Endothelial cell of umbilical vein (primary cell): ENCODE data around the gene TCERG1L. TPM values are rescaled to one million over a fixed set of nuclear protein-coding genes. Genes with fewer than 3 reads are reported as not detected.

Experiments
- BruUV-seq: library from RNA; stranded (reverse); fragments of 400-500 nt; replicated peaks from 2 replicates; lab custom pipeline; 2021; lab: Mats Ljungman, UMichigan
- CTCF ChIA-PET: fragments of 300-600, 350-600 bp; sonication (Branson Sonifier 250); formaldehyde crosslinking; loops from one replicate; lab custom pipeline; 2021; ENCODE audit warnings: antibody characterized with exemption, inconsistent platforms; lab: Charles Lee
- POLR2A ChIA-PET: fragments of 300-600, 350-600 bp; sonication (Branson Sonifier 250); formaldehyde crosslinking; loops from one replicate; lab custom pipeline; 2021; ENCODE audit warnings: antibody characterized with exemption, inconsistent platforms; lab: Charles Lee
- DNase-seq: peaks from one replicate; pipeline ENCODE4 v3.0.0-alpha.2; 2011; ENCODE audit warnings: low read depth, low spot score
- FAIRE-seq: peaks from 2 replicates; lab custom pipeline; 2011; peaks lifted over from hg19 to GRCh38; lab: Jason Lieb, UNC
- H2AFZ ChIP-seq: 2 replicates; pipeline ENCODE4 v1.6.0; 2012; ENCODE audit warnings: low read depth, low read length, control low read depth, inconsistent platforms
- H3K27ac ChIP-seq: 2 replicates; pipeline ENCODE4 v1.5.1; 2011; ENCODE audit warnings: low read depth, mild to moderate bottlenecking, control low read depth, low read length, moderate library complexity; ENCODE audit not compliant: insufficient read depth
- H3K27me3 ChIP-seq, 2 experiments: 2 replicates each; pipeline versions ENCODE4 v1.6.0 to v1.6.1; 2011; ENCODE audit warnings: low read length in 2 of 2, mixed read lengths in 1 of 2; ENCODE audit not compliant: control insufficient read depth in 2 of 2, insufficient read depth in 2 of 2
- H3K36me3 ChIP-seq, 2 experiments: 2 replicates in 1 of 2; 3 replicates in 1 of 2; pipeline ENCODE4 v1.5.1; 2011; ENCODE audit warnings: low read length in 2 of 2, mild to moderate bottlenecking in 1 of 2, moderate library complexity in 1 of 2; ENCODE audit not compliant: control insufficient read depth in 2 of 2, insufficient read depth in 2 of 2; ENCODE audit errors: extremely low read depth in 1 of 2
- H3K4me1 ChIP-seq: 3 replicates; pipeline ENCODE4 v1.5.1; 2011; ENCODE audit warnings: mild to moderate bottlenecking, low read length; ENCODE audit not compliant: control insufficient read depth, insufficient read depth; ENCODE audit errors: extremely low read depth
- H3K4me2 ChIP-seq: 2 replicates; pipeline ENCODE4 v1.6.1; 2011; ENCODE audit warnings: low read length, control low read depth, mixed read lengths; ENCODE audit not compliant: insufficient read depth
- H3K4me3 ChIP-seq, 3 experiments: fragments of 200-600 bp in 1 of 3; sonication (generic), shearing (Covaris generic) in 1 of 3; replicated peaks in 1 of 3; 2 replicates each; pipeline ENCODE4 v1.5.1; 2011 to 2016; ENCODE audit warnings: control low read depth in 3 of 3, low read length in 3 of 3, mild to moderate bottlenecking in 2 of 3, inconsistent platforms in 1 of 3, low read depth in 1 of 3, moderate library complexity in 1 of 3; ENCODE audit not compliant: insufficient read depth in 1 of 3
- H3K79me2 ChIP-seq: 2 replicates; pipeline ENCODE4 v1.6.0; 2012; ENCODE audit warnings: low read length, inconsistent platforms; ENCODE audit not compliant: control insufficient read depth, insufficient read depth
- H3K9ac ChIP-seq: replicated peaks from 2 replicates; pipeline ENCODE3; 2011; ENCODE audit warnings: low read length, control low read depth; ENCODE audit not compliant: insufficient read depth; ENCODE audit errors: extremely low read depth
- H3K9me1 ChIP-seq: replicated peaks from 3 replicates; pipeline ENCODE4 v1.6.0; 2011; ENCODE audit warnings: mild to moderate bottlenecking, low read length; ENCODE audit not compliant: control insufficient read depth, insufficient read depth; ENCODE audit errors: extremely low read depth
- H3K9me3 ChIP-seq: replicated peaks from 2 replicates; pipeline ENCODE4 v1.5.1; 2012; ENCODE audit warnings: low read length, inconsistent platforms; ENCODE audit not compliant: control insufficient read depth, insufficient read depth
- H4K20me1 ChIP-seq: replicated peaks from 2 replicates; pipeline ENCODE3; 2011; ENCODE audit warnings: mild to moderate bottlenecking, low read length; ENCODE audit not compliant: control insufficient read depth, insufficient read depth; ENCODE audit errors: extremely low read depth
- GATA2 ChIP-seq: IDR thresholded peaks from 2 replicates; pipeline ENCODE4 v1.7.0; 2011; ENCODE audit warnings: low read depth, mild to moderate bottlenecking, moderate library complexity, mixed read lengths, low read length; ENCODE audit not compliant: insufficient read length, insufficient read depth
- JUN ChIP-seq: IDR thresholded peaks from 2 replicates; pipeline ENCODE4 v1.6.1; 2011; ENCODE audit warnings: borderline replicate concordance, low read depth; ENCODE audit not compliant: insufficient read length, insufficient read depth
- MYC ChIP-seq: IDR thresholded peaks from one replicate; pipeline ENCODE4 v1.6.1; 2011; ENCODE audit warnings: mild to moderate bottlenecking, low read depth, low read length
- POLR2A ChIP-seq: IDR thresholded peaks from 2 replicates; pipeline ENCODE4 v1.6.1; 2012; ENCODE audit warnings: low read depth, mild to moderate bottlenecking, control low read depth, low read length
- POLR2AphosphoS5 ChIP-seq: IDR thresholded peaks from 2 replicates; pipeline ENCODE4 v1.6.1; 2012; ENCODE audit warnings: low read depth, mild to moderate bottlenecking, control low read depth, low read length, moderate library complexity; ENCODE audit not compliant: insufficient read depth
- dilution Hi-C: fragments of 300-500 bp; cut with MboI; formaldehyde crosslinking; loops from one replicate; pipeline ENCODE4 v1.15.0; 2019; ENCODE audit warnings: low sequenced_read_pairs; ENCODE audit not compliant: extremely low pct_ligation_motif_present
- intact Hi-C: fragments of 100-400 bp; cut with micrococcal nuclease; formaldehyde crosslinking; loops from one replicate; pipeline ENCODE4 v1.10.0; 2022
- polyA plus RNA-seq, 4 experiments: library from polyadenylated mRNA; depleted of rRNA in 3 of 4; stranded (reverse) in 3 of 4; unstranded in 1 of 4; fragments of >200 nt; gene quantifications; 2 replicates each; pipeline versions ENCODE4 v1.2.1 to v1.2.3, GENCODE V29; 2011 to 2012; ENCODE audit warnings: missing spikeins in 1 of 4
- total RNA-seq: library from RNA; stranded (reverse); gene quantifications from 2 replicates; pipeline ENCODE4 v1.2.3, GENCODE V29; 2021
- TF ChIP-seq, protein P1 (sequence below): IDR thresholded peaks from 2 replicates; pipeline ENCODE4 v1.6.1; 2011; ENCODE audit not compliant: insufficient read depth, insufficient read length
- TF ChIP-seq, protein P2 (sequence below), 2 donors: IDR thresholded peaks; 1 replicate in 1 of 2; 2 replicates in 1 of 2; pipeline ENCODE4 v1.5.1; 2011; ENCODE audit warnings: low read length in 2 of 2, mild to moderate bottlenecking in 2 of 2, moderate library complexity in 2 of 2, control low read depth in 1 of 2, inconsistent platforms in 1 of 2, low read depth in 1 of 2; ENCODE audit not compliant: insufficient read depth in 1 of 2; ENCODE audit errors: extremely low read depth in 1 of 2

Gene TCERG1L
- total and polyA plus RNA-seq, 2 donors (not counting 3 experiments of a cell fraction or from before 2014, with no cell fraction given), result not detected

DNA sequence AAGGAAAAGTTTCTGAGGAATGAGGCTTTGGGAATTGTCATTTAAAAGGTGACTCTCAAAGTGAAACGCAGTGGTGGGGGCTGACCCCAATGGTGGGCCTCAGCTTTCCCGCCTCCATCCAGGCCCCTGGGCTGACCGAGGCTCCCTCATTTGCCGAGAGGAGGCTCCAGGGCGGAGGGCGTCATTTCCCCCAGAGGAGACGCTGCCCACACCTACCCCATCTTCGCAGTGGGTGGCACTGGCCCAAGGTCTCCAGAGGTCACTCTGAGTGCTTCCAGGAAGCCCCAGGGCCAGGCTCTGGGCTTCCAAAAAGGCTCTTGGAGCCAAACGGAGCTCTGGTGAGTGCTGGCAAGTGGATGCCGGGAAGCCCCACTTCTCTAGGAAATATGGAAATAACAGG is 38.0 kb downstream of the TCERG1L start:
- H3K9ac ChIP-seq, result no peak overlapping the region
- no peaks in the 10 kb centered on the region for H3K79me2 ChIP-seq
- intact Hi-C loops, result no loop called here
- H3K27ac ChIP-seq, result no peak overlapping the region
- H3K4me1 ChIP-seq, result no peaks in the 10 kb centered on the region
- dilution Hi-C loops, result no loop called here
- ChIA-PET POLR2A (no interaction called here), CTCF (no interaction called here)
- H3K9me3 ChIP-seq, result peaks cover 9% of the 10 kb centered on the region
- no peak overlapping the region for H2AFZ ChIP-seq
- H3K27me3 ChIP-seq, result no peaks in the 10 kb centered on the region
- no peak for FAIRE-seq
- no peaks in the 10 kb centered on the region for H4K20me1 ChIP-seq
- no peak overlapping the region for H3K4me2 ChIP-seq
- no peaks in the 10 kb centered on the region for H3K36me3 ChIP-seq
- DNase-seq, result no peak
- BruUV-seq, result no TSS peak
- no peak for TF ChIP-seq POLR2AphosphoS5
- TF ChIP-seq GATA2, result no peak
- TF ChIP-seq JUN, result no peak
- TF ChIP-seq MYC, result no peak
- TF ChIP-seq, protein P1, sequence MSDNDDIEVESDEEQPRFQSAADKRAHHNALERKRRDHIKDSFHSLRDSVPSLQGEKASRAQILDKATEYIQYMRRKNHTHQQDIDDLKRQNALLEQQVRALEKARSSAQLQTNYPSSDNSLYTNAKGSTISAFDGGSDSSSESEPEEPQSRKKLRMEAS, result no peak
- TF ChIP-seq, protein P2, sequence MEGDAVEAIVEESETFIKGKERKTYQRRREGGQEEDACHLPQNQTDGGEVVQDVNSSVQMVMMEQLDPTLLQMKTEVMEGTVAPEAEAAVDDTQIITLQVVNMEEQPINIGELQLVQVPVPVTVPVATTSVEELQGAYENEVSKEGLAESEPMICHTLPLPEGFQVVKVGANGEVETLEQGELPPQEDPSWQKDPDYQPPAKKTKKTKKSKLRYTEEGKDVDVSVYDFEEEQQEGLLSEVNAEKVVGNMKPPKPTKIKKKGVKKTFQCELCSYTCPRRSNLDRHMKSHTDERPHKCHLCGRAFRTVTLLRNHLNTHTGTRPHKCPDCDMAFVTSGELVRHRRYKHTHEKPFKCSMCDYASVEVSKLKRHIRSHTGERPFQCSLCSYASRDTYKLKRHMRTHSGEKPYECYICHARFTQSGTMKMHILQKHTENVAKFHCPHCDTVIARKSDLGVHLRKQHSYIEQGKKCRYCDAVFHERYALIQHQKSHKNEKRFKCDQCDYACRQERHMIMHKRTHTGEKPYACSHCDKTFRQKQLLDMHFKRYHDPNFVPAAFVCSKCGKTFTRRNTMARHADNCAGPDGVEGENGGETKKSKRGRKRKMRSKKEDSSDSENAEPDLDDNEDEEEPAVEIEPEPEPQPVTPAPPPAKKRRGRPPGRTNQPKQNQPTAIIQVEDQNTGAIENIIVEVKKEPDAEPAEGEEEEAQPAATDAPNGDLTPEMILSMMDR (IDR thresholded peaks at IDR 0.05; ENCODE audit: extremely low read depth in 1 of 2, insufficient read depth in 1 of 2, low read depth in 1 of 2, low read length in 2 of 2), result no peak
- TF ChIP-seq POLR2A, result no peak
- no peak overlapping the region for H3K4me3 ChIP-seq
- H3K9me1 ChIP-seq, result no peaks in the 10 kb centered on the region
